Natural killer cell (primary cell): ENCODE results near the gene GJC2. TPM values are rescaled to one million over a fixed set of nuclear protein-coding genes. Genes with fewer than 3 reads are reported as not detected.

ENCODE experiments used
- ATAC-seq, 3 donors: fragments of 150-1000 bp in 2 of 3; fragments of 200-7000 bp in 1 of 3; cut with Tn5 transposase; 1 replicate in 1 of 3; 2 replicates in 2 of 3; pipeline ENCODE4 v1.10.0; 2021; ENCODE audit warnings: mild to moderate bottlenecking in 2 of 3, moderate library complexity in 2 of 3
- DNase-seq, 2 donors: peaks; one replicate each; pipeline versions ENCODE4 v3.0.0 to v3.0.0-alpha.2; 2013 to 2021; ENCODE audit warnings: mixed read lengths in 1 of 2
- H3K27ac ChIP-seq: one replicate; pipeline ENCODE4 v1.5.1; 2013; ENCODE audit warnings: mild to moderate bottlenecking, low read length
- H3K27me3 ChIP-seq: one replicate; pipeline ENCODE4 v1.6.1; 2013; ENCODE audit warnings: low read length; ENCODE audit not compliant: control insufficient read depth, insufficient read depth
- H3K36me3 ChIP-seq: one replicate; pipeline ENCODE4 v1.6.1; 2013; ENCODE audit warnings: low read length; ENCODE audit not compliant: control insufficient read depth, insufficient read depth
- H3K4me1 ChIP-seq: one replicate; pipeline ENCODE4 v1.6.1; 2013; ENCODE audit warnings: low read length; ENCODE audit not compliant: control insufficient read depth, insufficient read depth
- H3K4me3 ChIP-seq: one replicate; pipeline ENCODE4 v1.5.1; 2013; ENCODE audit warnings: low read length
- H3K9me3 ChIP-seq: one replicate; pipeline ENCODE4 v1.6.1; 2013; ENCODE audit warnings: low read length; ENCODE audit not compliant: control insufficient read depth, insufficient read depth
- H3K27ac Mint-ChIP-seq, 2 donors: one replicate each; pipeline ENCODE4 v1.8.0; 2022; ENCODE audit warnings: mild to moderate bottlenecking in 2 of 2, mixed read lengths in 2 of 2, moderate library complexity in 1 of 2
- H3K27me3 Mint-ChIP-seq, 2 donors: one replicate each; pipeline ENCODE4 v1.8.0; 2022; ENCODE audit warnings: low read depth in 2 of 2, mixed read lengths in 2 of 2
- H3K36me3 Mint-ChIP-seq: one replicate; pipeline ENCODE4 v1.8.0; 2022; ENCODE audit warnings: mixed read lengths
- H3K4me1 Mint-ChIP-seq, 2 donors: one replicate each; pipeline ENCODE4 v1.8.0; 2022; ENCODE audit warnings: mixed read lengths in 2 of 2
- H3K4me3 Mint-ChIP-seq: one replicate; pipeline ENCODE4 v1.8.0; 2022; ENCODE audit warnings: mild to moderate bottlenecking, moderate library complexity, mixed read lengths
- H3K9me3 Mint-ChIP-seq, 2 donors: one replicate each; pipeline ENCODE4 v1.8.0; 2022; ENCODE audit warnings: mixed read lengths in 2 of 2
- WGBS: methylation state at CpG from one replicate; pipeline ENCODE4 v1.1.7; 2013; ENCODE audit warnings: missing lambda C conversion rate; ENCODE audit not compliant: insufficient coverage; 5-methylcytosine and 5-hydroxymethylcytosine counted together
- intact Hi-C: fragments of 100-400 bp; cut with micrococcal nuclease; formaldehyde crosslinking; loops from one replicate; pipeline ENCODE4 v1.14.2; 2022
- total RNA-seq, 4 donors: library from RNA; stranded (reverse); fragments of 120-200 nt in 1 of 4; gene quantifications; one replicate each; pipeline versions ENCODE4 v1.2.3 to v1.2.4, GENCODE V29; 2013 to 2022
- TF ChIP-seq, protein P1 (sequence below): fragments of 200-600 bp; IDR thresholded peaks from one replicate; pipeline ENCODE4 v1.8.0; 2022; ENCODE audit warnings: antibody characterized with exemption

The GJC2 gene
- total RNA-seq, 3 donors from 2014 or later (not counting 1 experiment from before 2014, with no cell fraction given), result 1.0 to 2.2 (median 1.7) TPM

DNA sequence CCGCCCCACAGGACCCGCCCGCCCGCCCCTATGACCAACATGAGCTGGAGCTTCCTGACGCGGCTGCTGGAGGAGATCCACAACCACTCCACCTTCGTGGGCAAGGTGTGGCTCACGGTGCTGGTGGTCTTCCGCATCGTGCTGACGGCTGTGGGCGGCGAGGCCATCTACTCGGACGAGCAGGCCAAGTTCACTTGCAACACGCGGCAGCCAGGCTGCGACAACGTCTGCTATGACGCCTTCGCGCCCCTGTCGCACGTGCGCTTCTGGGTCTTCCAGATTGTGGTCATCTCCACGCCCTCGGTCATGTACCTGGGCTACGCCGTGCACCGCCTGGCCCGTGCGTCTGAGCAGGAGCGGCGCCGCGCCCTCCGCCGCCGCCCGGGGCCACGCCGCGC lies 8.0 kb downstream of the GJC2 start:
- no peaks in the 10 kb centered on the region for H3K27me3 Mint-ChIP-seq

DNA sequence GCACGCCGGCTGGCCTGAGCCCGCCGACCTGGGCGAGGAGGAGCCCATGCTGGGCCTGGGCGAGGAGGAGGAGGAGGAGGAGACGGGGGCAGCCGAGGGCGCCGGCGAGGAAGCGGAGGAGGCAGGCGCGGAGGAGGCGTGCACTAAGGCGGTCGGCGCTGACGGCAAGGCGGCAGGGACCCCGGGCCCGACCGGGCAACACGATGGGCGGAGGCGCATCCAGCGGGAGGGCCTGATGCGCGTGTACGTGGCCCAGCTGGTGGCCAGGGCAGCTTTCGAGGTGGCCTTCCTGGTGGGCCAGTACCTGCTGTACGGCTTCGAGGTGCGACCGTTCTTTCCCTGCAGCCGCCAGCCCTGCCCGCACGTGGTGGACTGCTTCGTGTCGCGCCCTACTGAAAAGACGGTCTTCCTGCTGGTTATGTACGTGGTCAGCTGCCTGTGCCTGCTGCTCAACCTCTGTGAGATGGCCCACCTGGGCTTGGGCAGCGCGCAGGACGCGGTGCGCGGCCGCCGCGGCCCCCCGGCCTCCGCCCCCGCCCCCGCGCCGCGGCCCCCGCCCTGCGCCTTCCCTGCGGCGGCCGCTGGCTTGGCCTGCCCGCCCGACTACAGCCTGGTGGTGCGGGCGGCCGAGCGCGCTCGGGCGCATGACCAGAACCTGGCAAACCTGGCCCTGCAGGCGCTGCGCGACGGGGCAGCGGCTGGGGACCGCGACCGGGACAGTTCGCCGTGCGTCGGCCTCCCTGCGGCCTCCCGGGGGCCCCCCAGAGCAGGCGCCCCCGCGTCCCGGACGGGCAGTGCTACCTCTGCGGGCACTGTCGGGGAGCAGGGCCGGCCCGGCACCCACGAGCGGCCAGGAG lies 8.6 kb downstream of the GJC2 start:
- Mint-ChIP-seq H3K4me1 (peaks cover 0 to 4% of the 10 kb centered on the region in 2 donors), H3K4me3 (no peak overlapping the region), H3K36me3 (no peaks in the 10 kb centered on the region), H3K27me3 (no peaks in the 10 kb centered on the region), H3K27ac (no peak overlapping the region), H3K9me3 (no peaks in the 10 kb centered on the region)
- TF ChIP-seq, protein P1, sequence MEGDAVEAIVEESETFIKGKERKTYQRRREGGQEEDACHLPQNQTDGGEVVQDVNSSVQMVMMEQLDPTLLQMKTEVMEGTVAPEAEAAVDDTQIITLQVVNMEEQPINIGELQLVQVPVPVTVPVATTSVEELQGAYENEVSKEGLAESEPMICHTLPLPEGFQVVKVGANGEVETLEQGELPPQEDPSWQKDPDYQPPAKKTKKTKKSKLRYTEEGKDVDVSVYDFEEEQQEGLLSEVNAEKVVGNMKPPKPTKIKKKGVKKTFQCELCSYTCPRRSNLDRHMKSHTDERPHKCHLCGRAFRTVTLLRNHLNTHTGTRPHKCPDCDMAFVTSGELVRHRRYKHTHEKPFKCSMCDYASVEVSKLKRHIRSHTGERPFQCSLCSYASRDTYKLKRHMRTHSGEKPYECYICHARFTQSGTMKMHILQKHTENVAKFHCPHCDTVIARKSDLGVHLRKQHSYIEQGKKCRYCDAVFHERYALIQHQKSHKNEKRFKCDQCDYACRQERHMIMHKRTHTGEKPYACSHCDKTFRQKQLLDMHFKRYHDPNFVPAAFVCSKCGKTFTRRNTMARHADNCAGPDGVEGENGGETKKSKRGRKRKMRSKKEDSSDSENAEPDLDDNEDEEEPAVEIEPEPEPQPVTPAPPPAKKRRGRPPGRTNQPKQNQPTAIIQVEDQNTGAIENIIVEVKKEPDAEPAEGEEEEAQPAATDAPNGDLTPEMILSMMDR, result no peak
- DNase-seq (no peak), ATAC-seq (no peak)
- H3K27me3 ChIP-seq, result no peaks in the 10 kb centered on the region
- H3K9me3 ChIP-seq, result no peaks in the 10 kb centered on the region
- WGBS, result 95% methylated on average over 98 of the region's 98 CpGs
- H3K27ac ChIP-seq, result no peak overlapping the region
- intact Hi-C loops, result no loop called here
- no peak overlapping the region for H3K4me3 ChIP-seq
- H3K36me3 ChIP-seq, result no peaks in the 10 kb centered on the region
- H3K4me1 ChIP-seq, result peaks cover 13% of the 10 kb centered on the region

More for the DNA sequence above, 8.0 kb downstream of the GJC2 start:
- TF ChIP-seq, protein P1, result no peak
- Mint-ChIP-seq H3K4me3 (no peak overlapping the region), H3K9me3 (no peaks in the 10 kb centered on the region), H3K4me1 (peaks cover 0 to 7% of the 10 kb centered on the region in 2 donors), H3K36me3 (no peaks in the 10 kb centered on the region), H3K27ac (no peak overlapping the region)
- Histone ChIP-seq H3K36me3 (no peaks in the 10 kb centered on the region), H3K27me3 (no peaks in the 10 kb centered on the region), H3K4me1 (peaks cover 10% of the 10 kb centered on the region), H3K4me3 (no peak overlapping the region), H3K9me3 (no peaks in the 10 kb centered on the region), H3K27ac (no peak overlapping the region)
- DNase-seq (no peak), ATAC-seq (peak in 1 of 3 donors; percentile 6)
- intact Hi-C loops, result no loop called here
- WGBS, result 83% methylated on average over 43 of the region's 43 CpGs

DNA sequence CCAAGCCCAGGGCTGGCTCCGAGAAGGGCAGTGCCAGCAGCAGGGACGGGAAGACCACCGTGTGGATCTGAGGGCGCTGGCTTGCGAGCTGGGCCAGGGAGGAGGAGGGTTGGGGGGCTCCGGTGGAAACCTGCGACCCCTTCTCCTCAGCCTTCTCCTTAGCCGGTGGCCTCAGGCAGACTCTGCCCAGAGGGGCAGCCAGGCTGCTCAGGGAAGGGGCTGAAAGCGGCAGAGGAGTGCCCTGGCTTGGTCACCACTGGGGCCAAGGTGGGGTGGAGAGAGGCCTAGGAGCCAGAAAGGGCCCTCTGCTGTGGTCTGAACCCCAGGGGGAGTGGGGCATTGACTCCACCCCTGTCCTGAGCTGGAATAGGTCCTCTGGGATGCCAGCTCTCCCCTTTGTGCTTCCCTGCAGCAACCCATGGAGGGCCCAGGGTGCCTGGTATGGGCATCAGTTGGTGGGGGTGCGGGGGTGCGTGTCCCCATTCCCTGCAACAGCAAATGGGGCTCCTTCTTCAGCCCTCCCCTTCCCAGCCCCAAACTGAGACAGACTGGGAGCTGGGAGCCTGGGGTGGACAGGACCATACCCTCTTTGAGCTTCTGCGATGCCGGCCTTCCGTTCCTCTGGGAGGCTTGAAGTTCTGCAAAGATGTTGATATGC lies 9.4 kb downstream of the GJC2 start:
- intact Hi-C loops, result no loop called here
- Mint-ChIP-seq H3K36me3 (no peaks in the 10 kb centered on the region), H3K9me3 (no peaks in the 10 kb centered on the region), H3K4me3 (no peak overlapping the region), H3K27ac (no peak overlapping the region), H3K4me1 (peaks cover 0 to 5% of the 10 kb centered on the region in 2 donors), H3K27me3 (no peaks in the 10 kb centered on the region)
- ATAC-seq (no peak), DNase-seq (no peak)
- TF ChIP-seq, protein P1, result no peak
- Histone ChIP-seq H3K4me1 (peaks cover 13% of the 10 kb centered on the region), H3K27ac (no peak overlapping the region), H3K36me3 (no peaks in the 10 kb centered on the region), H3K27me3 (no peaks in the 10 kb centered on the region), H3K9me3 (no peaks in the 10 kb centered on the region), H3K4me3 (no peak overlapping the region)
- 98% methylated on average over 14 of the region's 14 CpGs for WGBS
